A673 (cell line): Measurements from ENCODE around the gene RNF180. TPM values are rescaled to one million over a fixed set of nuclear protein-coding genes. Genes with fewer than 3 reads are reported as not detected.

ENCODE experiments used
- BruUV-seq: library from RNA; stranded (reverse); fragments of 400-500 nt; replicated peaks from 2 replicates; lab custom pipeline; 2021; lab: Mats Ljungman, UMichigan
- CTCF ChIA-PET: fragments of 300-600 bp; sonication (Branson Sonifier 250); formaldehyde crosslinking; loops from one replicate; lab custom pipeline; 2022; ENCODE audit warnings: antibody characterized with exemption; lab: Charles Lee
- POLR2A ChIA-PET: fragments of 300-600 bp; sonication (Branson Sonifier 250); formaldehyde crosslinking; loops from one replicate; lab custom pipeline; 2022; ENCODE audit warnings: antibody characterized with exemption; ENCODE audit not compliant: low non-redundant PET; lab: Charles Lee
- DNase-seq: peaks from one replicate; pipeline ENCODE4 v3.0.0-alpha.2; 2015; ENCODE audit warnings: low spot score
- H3K27ac ChIP-seq: fragments of 200-600 bp; sonication (generic); 2 replicates; pipeline ENCODE4 v1.5.1; 2016; ENCODE audit warnings: mixed run types, low read depth, mild to moderate bottlenecking, mixed read lengths, antibody characterized with exemption, low read length; ENCODE audit not compliant: poor library complexity, severe bottlenecking
- H3K27me3 ChIP-seq: fragments of 200-600 bp; sonication (generic); replicated peaks from 2 replicates; pipeline ENCODE4 v1.6.1; 2017; ENCODE audit warnings: mixed run types, low read depth, mild to moderate bottlenecking, mixed read lengths, antibody characterized with exemption, low read length; ENCODE audit not compliant: insufficient read depth, poor library complexity
- H3K36me3 ChIP-seq: fragments of 200-600 bp; sonication (generic); 2 replicates; pipeline ENCODE4 v1.6.1; 2016; ENCODE audit warnings: mixed run types, mild to moderate bottlenecking, mixed read lengths, antibody characterized with exemption, low read length; ENCODE audit not compliant: insufficient read depth, poor library complexity, severe bottlenecking
- H3K4me1 ChIP-seq: fragments of 200-600 bp; sonication (generic); 2 replicates; pipeline ENCODE4 v1.6.1; 2017; ENCODE audit warnings: mixed run types, mild to moderate bottlenecking, mixed read lengths, antibody characterized with exemption, low read length; ENCODE audit not compliant: insufficient read depth, poor library complexity, severe bottlenecking
- H3K4me3 ChIP-seq: fragments of 200-600 bp; sonication (generic); 2 replicates; pipeline ENCODE4 v1.5.1; 2016; ENCODE audit warnings: low read depth, mixed run types, mild to moderate bottlenecking, mixed read lengths, low read length; ENCODE audit not compliant: poor library complexity, severe bottlenecking
- H3K9me3 ChIP-seq: fragments of 200-600 bp; sonication (generic); 2 replicates; pipeline ENCODE4 v1.6.1; 2016; ENCODE audit warnings: mixed run types, low read depth, mild to moderate bottlenecking, mixed read lengths, antibody characterized with exemption, low read length; ENCODE audit not compliant: poor library complexity, severe bottlenecking
- EZH2 ChIP-seq: fragments of 200-600 bp; sonication (generic); IDR thresholded peaks from 2 replicates; pipeline ENCODE4 v1.6.1; 2017; ENCODE audit warnings: borderline replicate concordance, low read depth, mild to moderate bottlenecking, mixed read lengths, antibody characterized with exemption, low read length; ENCODE audit not compliant: poor library complexity, severe bottlenecking
- intact Hi-C: fragments of 100-400 bp; cut with micrococcal nuclease; formaldehyde crosslinking; loops from one replicate; pipeline ENCODE4 v1.10.0; 2022; ENCODE audit not compliant: unreplicated experiment
- total RNA-seq: library from RNA; stranded (reverse); gene quantifications from 2 replicates; pipeline ENCODE4 v1.2.3, GENCODE V29; 2021
- TF ChIP-seq, protein P1 (sequence below): fragments of 300-800, 200-600 bp; sonication (generic); conservative IDR thresholded peaks from 2 replicates; pipeline ENCODE4 v1.5.1; 2017; ENCODE audit warnings: low read depth, mild to moderate bottlenecking, antibody characterized with exemption, low read length, moderate library complexity, mixed read lengths

The RNF180 gene
- total RNA-seq, 1 experiment from 2014 or later = 0.67 TPM

DNA sequence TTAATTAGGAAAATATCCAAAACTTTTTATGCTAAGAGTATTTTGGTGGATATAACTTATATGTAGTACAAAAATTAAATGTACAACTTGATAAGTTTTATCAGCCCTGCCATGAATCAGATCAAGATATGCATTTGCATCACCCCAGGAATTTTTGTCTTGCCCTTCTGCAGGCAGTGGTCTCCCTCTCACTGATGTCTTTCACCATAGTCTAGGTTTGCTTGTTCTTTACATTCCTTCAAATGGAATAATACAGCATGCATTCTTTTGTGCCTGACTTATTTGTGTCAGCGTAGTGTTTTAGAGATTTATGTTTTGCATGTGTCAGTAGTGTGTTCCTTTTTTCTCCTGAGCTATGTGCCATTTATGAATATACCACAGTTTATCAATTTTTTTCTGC is 36.4 kb downstream of the RNF180 start:
- Histone ChIP-seq H3K4me1 (no peaks in the 10 kb centered on the region), H3K27ac (no peak overlapping the region), H3K4me3 (no peak overlapping the region), H3K36me3 (no peaks in the 10 kb centered on the region), H3K9me3 (no peaks in the 10 kb centered on the region), H3K27me3 (peaks cover 3% of the 10 kb centered on the region)
- ChIA-PET POLR2A (no interaction called here), CTCF (no interaction called here)
- TF ChIP-seq EZH2 = no peak
- TF ChIP-seq, protein P1, sequence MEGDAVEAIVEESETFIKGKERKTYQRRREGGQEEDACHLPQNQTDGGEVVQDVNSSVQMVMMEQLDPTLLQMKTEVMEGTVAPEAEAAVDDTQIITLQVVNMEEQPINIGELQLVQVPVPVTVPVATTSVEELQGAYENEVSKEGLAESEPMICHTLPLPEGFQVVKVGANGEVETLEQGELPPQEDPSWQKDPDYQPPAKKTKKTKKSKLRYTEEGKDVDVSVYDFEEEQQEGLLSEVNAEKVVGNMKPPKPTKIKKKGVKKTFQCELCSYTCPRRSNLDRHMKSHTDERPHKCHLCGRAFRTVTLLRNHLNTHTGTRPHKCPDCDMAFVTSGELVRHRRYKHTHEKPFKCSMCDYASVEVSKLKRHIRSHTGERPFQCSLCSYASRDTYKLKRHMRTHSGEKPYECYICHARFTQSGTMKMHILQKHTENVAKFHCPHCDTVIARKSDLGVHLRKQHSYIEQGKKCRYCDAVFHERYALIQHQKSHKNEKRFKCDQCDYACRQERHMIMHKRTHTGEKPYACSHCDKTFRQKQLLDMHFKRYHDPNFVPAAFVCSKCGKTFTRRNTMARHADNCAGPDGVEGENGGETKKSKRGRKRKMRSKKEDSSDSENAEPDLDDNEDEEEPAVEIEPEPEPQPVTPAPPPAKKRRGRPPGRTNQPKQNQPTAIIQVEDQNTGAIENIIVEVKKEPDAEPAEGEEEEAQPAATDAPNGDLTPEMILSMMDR = no peak
- DNase-seq = no peak
- BruUV-seq = no TSS peak
- intact Hi-C loops = no loop called here

DNA sequence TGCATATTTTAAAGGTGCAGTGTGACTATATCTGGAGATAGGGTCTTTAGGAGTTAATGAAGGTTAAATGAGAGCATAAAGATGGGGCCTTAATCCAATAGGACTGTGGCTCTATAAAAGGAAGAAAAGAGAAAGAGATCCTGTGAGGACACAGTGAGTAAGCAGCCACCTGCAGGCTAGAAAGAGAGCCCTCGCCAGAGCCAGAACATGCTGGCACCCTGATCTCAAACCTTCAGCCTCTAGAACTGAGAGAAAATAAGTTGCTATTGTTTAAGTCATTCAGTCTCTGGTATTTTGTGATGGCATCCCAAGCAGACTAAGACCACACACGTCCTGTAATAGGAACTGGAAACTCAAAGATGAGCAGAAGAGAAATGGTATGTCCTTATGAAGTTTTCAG is 41.0 kb downstream of the RNF180 start:
- Histone ChIP-seq H3K4me3 (no peak overlapping the region), H3K36me3 (no peaks in the 10 kb centered on the region), H3K4me1 (no peaks in the 10 kb centered on the region), H3K27me3 (no peaks in the 10 kb centered on the region), H3K27ac (no peak overlapping the region), H3K9me3 (no peaks in the 10 kb centered on the region)
- ChIA-PET CTCF (no interaction called here), POLR2A (no interaction called here)
- DNase-seq = no peak
- no peak for TF ChIP-seq EZH2
- TF ChIP-seq, protein P1 = no peak
- intact Hi-C loops = loop anchor here (2.0 to 5.0 kb wide), 2 partner anchors 58 to 804 kb away; no protein-coding TSS in a partner anchor
- no TSS peak for BruUV-seq

DNA sequence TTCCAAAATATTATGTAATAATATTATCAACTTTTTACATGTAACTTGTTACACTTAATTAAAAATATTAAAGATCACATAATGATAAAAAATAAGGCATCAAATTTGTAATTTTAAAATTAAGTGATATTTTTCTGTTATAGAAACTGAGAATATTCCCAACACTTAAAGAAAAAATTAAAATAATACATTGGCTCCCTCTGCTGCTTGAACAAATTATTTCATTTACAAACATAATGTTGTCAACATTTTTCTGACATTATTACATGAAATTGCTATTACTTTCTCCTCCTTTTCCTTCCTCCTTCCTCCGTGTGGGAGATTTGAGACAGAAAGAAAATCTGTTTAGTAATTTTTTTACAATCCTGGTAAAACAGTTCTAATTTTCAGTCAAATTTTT is 42.3 kb downstream of the RNF180 start:
- Histone ChIP-seq H3K4me3 (no peak overlapping the region), H3K9me3 (no peaks in the 10 kb centered on the region), H3K4me1 (no peaks in the 10 kb centered on the region), H3K36me3 (no peaks in the 10 kb centered on the region), H3K27ac (no peak overlapping the region), H3K27me3 (no peaks in the 10 kb centered on the region)
- POLR2A ChIA-PET = no interaction called here
- intact Hi-C loops = loop anchor here (2.0 to 5.0 kb wide), 2 partner anchors 59 to 806 kb away; no protein-coding TSS in a partner anchor
- BruUV-seq = no TSS peak
- CTCF ChIA-PET = no interaction called here
- TF ChIP-seq, protein P1 = peak; percentile 34; the same call in 1 of the 2 replicates
- TF ChIP-seq EZH2 = no peak
- DNase-seq = peak; percentile 30
